Measurements from ENCODE around the gene POU6F2. TPM values are rescaled to one million over a fixed set of nuclear protein-coding genes. Genes with fewer than 3 reads are reported as not detected.

The POU6F2 gene
- total RNA-seq, 1 experiment from 2014 or later: 0.27 TPM

DNA sequence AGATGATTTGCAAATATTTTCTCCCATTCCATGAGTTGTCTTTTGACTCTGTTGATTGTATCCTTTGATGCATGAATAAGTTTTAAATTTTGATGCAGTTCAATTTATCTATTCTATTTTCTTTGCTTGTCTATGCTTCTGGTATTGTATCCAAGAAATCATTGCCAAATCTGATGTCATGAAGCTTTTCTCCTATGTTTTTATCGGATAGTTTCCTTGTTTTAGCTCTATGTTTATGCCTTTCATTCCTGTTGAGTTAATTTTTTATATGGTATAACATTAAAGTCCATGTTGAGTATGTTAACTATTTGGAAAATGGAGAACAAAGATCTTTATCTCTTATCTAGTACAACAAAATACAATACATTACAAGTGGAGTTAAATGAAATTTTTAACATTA lies 41.1 kb upstream of the POU6F2 start:
- H3K4me3 ChIP-seq (replicated peaks in 1 of 2; ENCODE audit: low read depth in 1 of 2, low read length in 2 of 2): no peak overlapping the region
- ChIA-PET RAD21 (ENCODE audit: low non-redundant PET in 1 of 2, low total read pairs in 2 of 2, uncharacterized antibody in 2 of 2, unreplicated experiment in 2 of 2) (no interaction called here), POLR2A (no interaction called here), CTCF (no interaction called here)
- H3K4me2 ChIP-seq (ENCODE audit: low read length): no peak overlapping the region
- intact Hi-C loops (cut with micrococcal nuclease): no loop called here
- no peak overlapping the region for H2AFZ ChIP-seq (ENCODE audit: low read depth, low read length, poor library complexity, severe bottlenecking)
- BruUV-seq (replicated peaks): no TSS peak
- ATAC-seq: no peak
- no peak overlapping the region for H3K9ac ChIP-seq (ENCODE audit: low read length)
- H3K36me3 ChIP-seq (ENCODE audit: control insufficient read depth in 1 of 2, insufficient read depth in 2 of 2, low read length in 2 of 2): no peaks in the 10 kb centered on the region
- no peaks in the 10 kb centered on the region for H3K79me2 ChIP-seq (ENCODE audit: insufficient read depth, low read length)
- H4K20me1 ChIP-seq (ENCODE audit: insufficient read depth): no peaks in the 10 kb centered on the region
- TF ChIP-seq CEBPB (IDR thresholded peaks at IDR 0.05; ENCODE audit: low read depth) (no peak), TCF7L2 (IDR thresholded peaks at IDR 0.05; ENCODE audit: borderline replicate concordance, extremely low read depth, insufficient read depth, insufficient read length) (no peak), ZFX (IDR thresholded peaks at IDR 0.05) (no peak), SP1 (IDR thresholded peaks at IDR 0.05; ENCODE audit: low read depth) (no peak), EGR1 (IDR thresholded peaks at IDR 0.05; ENCODE audit: low read depth) (no peak), SIN3A (IDR thresholded peaks at IDR 0.05; ENCODE audit: low read depth) (no peak), JUND (IDR thresholded peaks at IDR 0.05) (no peak), EZH2phosphoT487 (IDR thresholded peaks at IDR 0.05; ENCODE audit: borderline replicate concordance) (no peak), YY1 (IDR thresholded peaks at IDR 0.05; ENCODE audit: extremely low read depth, insufficient replicate concordance, low read depth, low read length) (no peak)
- TF ChIP-seq, protein P1, sequence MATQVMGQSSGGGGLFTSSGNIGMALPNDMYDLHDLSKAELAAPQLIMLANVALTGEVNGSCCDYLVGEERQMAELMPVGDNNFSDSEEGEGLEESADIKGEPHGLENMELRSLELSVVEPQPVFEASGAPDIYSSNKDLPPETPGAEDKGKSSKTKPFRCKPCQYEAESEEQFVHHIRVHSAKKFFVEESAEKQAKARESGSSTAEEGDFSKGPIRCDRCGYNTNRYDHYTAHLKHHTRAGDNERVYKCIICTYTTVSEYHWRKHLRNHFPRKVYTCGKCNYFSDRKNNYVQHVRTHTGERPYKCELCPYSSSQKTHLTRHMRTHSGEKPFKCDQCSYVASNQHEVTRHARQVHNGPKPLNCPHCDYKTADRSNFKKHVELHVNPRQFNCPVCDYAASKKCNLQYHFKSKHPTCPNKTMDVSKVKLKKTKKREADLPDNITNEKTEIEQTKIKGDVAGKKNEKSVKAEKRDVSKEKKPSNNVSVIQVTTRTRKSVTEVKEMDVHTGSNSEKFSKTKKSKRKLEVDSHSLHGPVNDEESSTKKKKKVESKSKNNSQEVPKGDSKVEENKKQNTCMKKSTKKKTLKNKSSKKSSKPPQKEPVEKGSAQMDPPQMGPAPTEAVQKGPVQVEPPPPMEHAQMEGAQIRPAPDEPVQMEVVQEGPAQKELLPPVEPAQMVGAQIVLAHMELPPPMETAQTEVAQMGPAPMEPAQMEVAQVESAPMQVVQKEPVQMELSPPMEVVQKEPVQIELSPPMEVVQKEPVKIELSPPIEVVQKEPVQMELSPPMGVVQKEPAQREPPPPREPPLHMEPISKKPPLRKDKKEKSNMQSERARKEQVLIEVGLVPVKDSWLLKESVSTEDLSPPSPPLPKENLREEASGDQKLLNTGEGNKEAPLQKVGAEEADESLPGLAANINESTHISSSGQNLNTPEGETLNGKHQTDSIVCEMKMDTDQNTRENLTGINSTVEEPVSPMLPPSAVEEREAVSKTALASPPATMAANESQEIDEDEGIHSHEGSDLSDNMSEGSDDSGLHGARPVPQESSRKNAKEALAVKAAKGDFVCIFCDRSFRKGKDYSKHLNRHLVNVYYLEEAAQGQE (IDR thresholded peaks at IDR 0.05; ENCODE audit: low read depth): no peak
- TF ChIP-seq, protein P2, sequence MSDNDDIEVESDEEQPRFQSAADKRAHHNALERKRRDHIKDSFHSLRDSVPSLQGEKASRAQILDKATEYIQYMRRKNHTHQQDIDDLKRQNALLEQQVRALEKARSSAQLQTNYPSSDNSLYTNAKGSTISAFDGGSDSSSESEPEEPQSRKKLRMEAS (IDR thresholded peaks at IDR 0.05): no peak
- TF ChIP-seq, protein P3, sequence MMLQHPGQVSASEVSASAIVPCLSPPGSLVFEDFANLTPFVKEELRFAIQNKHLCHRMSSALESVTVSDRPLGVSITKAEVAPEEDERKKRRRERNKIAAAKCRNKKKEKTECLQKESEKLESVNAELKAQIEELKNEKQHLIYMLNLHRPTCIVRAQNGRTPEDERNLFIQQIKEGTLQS (IDR thresholded peaks at IDR 0.05): no peak
- TF ChIP-seq, protein P4, sequence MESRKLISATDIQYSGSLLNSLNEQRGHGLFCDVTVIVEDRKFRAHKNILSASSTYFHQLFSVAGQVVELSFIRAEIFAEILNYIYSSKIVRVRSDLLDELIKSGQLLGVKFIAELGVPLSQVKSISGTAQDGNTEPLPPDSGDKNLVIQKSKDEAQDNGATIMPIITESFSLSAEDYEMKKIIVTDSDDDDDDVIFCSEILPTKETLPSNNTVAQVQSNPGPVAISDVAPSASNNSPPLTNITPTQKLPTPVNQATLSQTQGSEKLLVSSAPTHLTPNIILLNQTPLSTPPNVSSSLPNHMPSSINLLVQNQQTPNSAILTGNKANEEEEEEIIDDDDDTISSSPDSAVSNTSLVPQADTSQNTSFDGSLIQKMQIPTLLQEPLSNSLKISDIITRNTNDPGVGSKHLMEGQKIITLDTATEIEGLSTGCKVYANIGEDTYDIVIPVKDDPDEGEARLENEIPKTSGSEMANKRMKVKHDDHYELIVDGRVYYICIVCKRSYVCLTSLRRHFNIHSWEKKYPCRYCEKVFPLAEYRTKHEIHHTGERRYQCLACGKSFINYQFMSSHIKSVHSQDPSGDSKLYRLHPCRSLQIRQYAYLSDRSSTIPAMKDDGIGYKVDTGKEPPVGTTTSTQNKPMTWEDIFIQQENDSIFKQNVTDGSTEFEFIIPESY (IDR thresholded peaks at IDR 0.05; ENCODE audit: extremely low read depth, insufficient replicate concordance, low read length): no peak
- no peak for DNase-seq (ENCODE audit: low read depth, low spot score)
- no peaks in the 10 kb centered on the region for H3K9me2 ChIP-seq (ENCODE audit: insufficient read depth)
- H3K4me1 ChIP-seq (ENCODE audit: control insufficient read depth in 1 of 2, insufficient read depth in 2 of 2, low read length in 2 of 2): no peaks in the 10 kb centered on the region
- H3K9me3 ChIP-seq (ENCODE audit: control insufficient read depth in 1 of 2, insufficient read depth in 1 of 2, low read depth in 1 of 2, low read length in 2 of 2): no peaks in the 10 kb centered on the region
- peaks cover 14% of the 10 kb centered on the region; the same call in 1 of the 2 replicates for H3K27me3 ChIP-seq (ENCODE audit: insufficient read depth, low read length)
- H3K27ac ChIP-seq (ENCODE audit: low read depth, low read length): no peak overlapping the region
